PC-3 (cell line): ENCODE results near the gene HBB. TPM values are rescaled to one million over a fixed set of nuclear protein-coding genes. Genes with fewer than 3 reads are reported as not detected.

ENCODE experiments used
- ATAC-seq: fragments of 200-7000 bp; cut with Tn5 transposase; 2 replicates; pipeline ENCODE4 v1.9.1; 2020; ENCODE audit warnings: mild to moderate bottlenecking, moderate library complexity
- BruUV-seq: library from RNA; stranded (reverse); fragments of 400-500 nt; replicated peaks from 2 replicates; lab custom pipeline; 2021; lab: Mats Ljungman, UMichigan
- CTCF ChIA-PET: fragments of 300-600 bp; sonication (Branson Sonifier 250); formaldehyde crosslinking; loops from one replicate; lab custom pipeline; 2022; ENCODE audit warnings: antibody characterized with exemption; lab: Charles Lee
- POLR2A ChIA-PET: fragments of 300-600 bp; sonication (Branson Sonifier 250); formaldehyde crosslinking; loops from one replicate; lab custom pipeline; 2022; ENCODE audit warnings: antibody characterized with exemption; ENCODE audit not compliant: unreplicated experiment; lab: Charles Lee
- DNase-seq: peaks from one replicate; pipeline ENCODE4 v3.0.0-alpha.2; 2015
- H2AFZ ChIP-seq: fragments of 300-600 bp; sonication (generic); 2 replicates; pipeline ENCODE4 v1.6.0; 2016; ENCODE audit warnings: antibody characterized with exemption, low read length
- H3F3A ChIP-seq: fragments of 300-600 bp; sonication (generic); one replicate; pipeline ENCODE4 v1.6.0; 2017; ENCODE audit warnings: antibody characterized with exemption, low read length, control low read depth, mild to moderate bottlenecking; ENCODE audit not compliant: unreplicated experiment
- H3K27ac ChIP-seq: fragments of 300-600 bp; sonication (generic); 2 replicates; pipeline ENCODE4 v1.5.1; 2016; ENCODE audit warnings: mild to moderate bottlenecking, low read length
- H3K27me3 ChIP-seq: fragments of 300-600 bp; sonication (generic); 2 replicates; pipeline ENCODE4 v1.6.1; 2016; ENCODE audit warnings: low read length, mixed read lengths
- H3K36me3 ChIP-seq: fragments of 300-600 bp; sonication (generic); 2 replicates; pipeline ENCODE4 v1.6.1; 2016; ENCODE audit warnings: low read depth, mixed run types, low read length, mixed read lengths
- H3K4me1 ChIP-seq: fragments of 300-600 bp; sonication (generic); 2 replicates; pipeline ENCODE4 v1.5.1; 2016; ENCODE audit warnings: low read length; ENCODE audit not compliant: insufficient read depth
- H3K4me2 ChIP-seq: fragments of 300-600 bp; sonication (generic); 2 replicates; pipeline ENCODE4 v1.6.0; 2016; ENCODE audit warnings: low read length
- H3K4me3 ChIP-seq: fragments of 300-600 bp; sonication (generic); 2 replicates; pipeline ENCODE4 v1.5.1; 2016; ENCODE audit warnings: mild to moderate bottlenecking, low read length, mixed read lengths
- H3K79me2 ChIP-seq: fragments of 300-600 bp; sonication (generic); 2 replicates; pipeline ENCODE4 v1.6.1; 2017; ENCODE audit warnings: low read length, mixed read lengths
- H3K9ac ChIP-seq: fragments of 300-600 bp; sonication (generic); 2 replicates; pipeline ENCODE4 v1.6.0; 2016; ENCODE audit warnings: mild to moderate bottlenecking, low read length
- H3K9me2 ChIP-seq: fragments of 300-600 bp; sonication (generic); replicated peaks from 2 replicates; pipeline ENCODE4 v1.6.1; 2016; ENCODE audit warnings: mixed run types, low read length, mixed read lengths
- H3K9me3 ChIP-seq: fragments of 300-600 bp; sonication (generic); 2 replicates; pipeline ENCODE4 v1.6.1; 2016; ENCODE audit warnings: low read length, mixed read lengths
- H4K20me1 ChIP-seq: fragments of 300-600 bp; sonication (generic); 2 replicates; pipeline ENCODE4 v1.6.1; 2016; ENCODE audit warnings: low read length, mixed read lengths
- CTCF ChIP-seq: fragments of 300-600 bp; sonication (generic); conservative IDR thresholded peaks from 2 replicates; pipeline ENCODE4 v1.5.1; 2017; ENCODE audit warnings: antibody characterized with exemption, low read depth, mild to moderate bottlenecking, low read length
- EZH2 ChIP-seq: fragments of 300-600 bp; sonication (generic); IDR thresholded peaks from one replicate; pipeline ENCODE4 v1.6.1; 2017; ENCODE audit warnings: antibody characterized with exemption, mild to moderate bottlenecking, low read length; ENCODE audit not compliant: unreplicated experiment
- EZH2phosphoT487 ChIP-seq: fragments of 300-600 bp; sonication (generic); IDR thresholded peaks from 2 replicates; pipeline ENCODE4 v1.6.1; 2018; ENCODE audit warnings: mild to moderate bottlenecking, antibody characterized with exemption, low read length, borderline replicate concordance
- intact Hi-C: fragments of 100-400 bp; cut with micrococcal nuclease; formaldehyde crosslinking; loops from 2 replicates; pipeline ENCODE4 v1.9.0; 2023
- total RNA-seq: library from RNA; depleted of rRNA; stranded (reverse); fragments of >200 nt; gene quantifications from 2 replicates; pipeline ENCODE4 v1.2.3, GENCODE V29; 2014

Gene HBB
- total RNA-seq, 1 experiment from 2014 or later = not detected

- Histone ChIP-seq H3K4me1 (no peaks in the 10 kb centered on the region), H3K36me3 (no peaks in the 10 kb centered on the region), H3K9ac (no peak overlapping the region), H3K27ac (no peak overlapping the region), H3K4me3 (no peak overlapping the region), H4K20me1 (no peaks in the 10 kb centered on the region), H3K79me2 (no peaks in the 10 kb centered on the region), H3F3A (no peaks in the 10 kb centered on the region), H3K9me3 (no peaks in the 10 kb centered on the region), H3K4me2 (no peak overlapping the region), H2AFZ (no peak overlapping the region), H3K27me3 (no peaks in the 10 kb centered on the region), H3K9me2 (no peaks in the 10 kb centered on the region)
- ATAC-seq (no peak), DNase-seq (no peak)
- intact Hi-C loops = no loop called here
- BruUV-seq = no TSS peak
- ChIA-PET CTCF (no interaction called here), POLR2A (no interaction called here)
- TF ChIP-seq CTCF = no peak
- TF ChIP-seq EZH2phosphoT487 = no peak
- no peak for TF ChIP-seq EZH2
Measured at GRCh38 chr11:5235364-5236095, 8.7 kb upstream of the HBB start.

- CTCF ChIA-PET = no interaction called here
- H3K27me3 ChIP-seq = no peaks in the 10 kb centered on the region
- no peaks in the 10 kb centered on the region for H3F3A ChIP-seq
- no peaks in the 10 kb centered on the region for H3K9me2 ChIP-seq
- H4K20me1 ChIP-seq = no peaks in the 10 kb centered on the region
- BruUV-seq = no TSS peak
- no peak within 1 kb of the TSS for H3K4me2 ChIP-seq
- intact Hi-C loops = no loop called here
- H3K27ac ChIP-seq = no peak within 1 kb of the TSS
- H3K4me1 ChIP-seq = no peaks in the 10 kb centered on the region
- no peak within 1 kb of the TSS for H3K4me3 ChIP-seq
- no peaks in the 10 kb centered on the region for H3K79me2 ChIP-seq
- ATAC-seq (no peak), DNase-seq (no peak)
- H3K9ac ChIP-seq = no peak within 1 kb of the TSS
- H2AFZ ChIP-seq = no peak within 1 kb of the TSS
- POLR2A ChIA-PET = no interaction called here
- H3K9me3 ChIP-seq = no peaks in the 10 kb centered on the region
- TF ChIP-seq EZH2phosphoT487 (no peak), EZH2 (no peak), CTCF (no peak)
- no peaks in the 10 kb centered on the region for H3K36me3 ChIP-seq
Measured at GRCh38 chr11:5234381-5234834, 7.5 kb upstream of the HBB start, which contains the start of gene HBD. Gene HBD, minus strand, starts transcription at chr11:5234483. Its CDS starts 50 bp downstream, at chr11:5234433.

- CTCF ChIA-PET = no interaction called here
- TF ChIP-seq CTCF (no peak), EZH2 (no peak)
- no peak for DNase-seq
- H2AFZ ChIP-seq = no peak overlapping the region
- intact Hi-C loops = no loop called here
- no peak for ATAC-seq
- POLR2A ChIA-PET = no interaction called here
- H3K36me3 ChIP-seq = no peaks in the 10 kb centered on the region
- no peaks in the 10 kb centered on the region for H3K9me3 ChIP-seq
- no peaks in the 10 kb centered on the region for H3K9me2 ChIP-seq
- H3F3A ChIP-seq = no peaks in the 10 kb centered on the region
- H3K9ac ChIP-seq = no peak overlapping the region
- H3K4me2 ChIP-seq = no peak overlapping the region
- BruUV-seq = no TSS peak
- H3K27ac ChIP-seq = no peak overlapping the region
- H3K27me3 ChIP-seq = no peaks in the 10 kb centered on the region
- H3K79me2 ChIP-seq = no peaks in the 10 kb centered on the region
- H3K4me1 ChIP-seq = no peaks in the 10 kb centered on the region
- H3K4me3 ChIP-seq = no peak overlapping the region
- H4K20me1 ChIP-seq = no peaks in the 10 kb centered on the region
Measured at GRCh38 chr11:5233307-5233706, 6.4 kb upstream of the HBB start.
